ENCODE data around the gene KDM2B. TPM values are rescaled to one million over a fixed set of nuclear protein-coding genes. Genes with fewer than 3 reads are reported as not detected.

Gene KDM2B
- total and polyA plus RNA-seq, 7 donors = 4.8 to 31.7 (median 16.8) TPM

DNA sequence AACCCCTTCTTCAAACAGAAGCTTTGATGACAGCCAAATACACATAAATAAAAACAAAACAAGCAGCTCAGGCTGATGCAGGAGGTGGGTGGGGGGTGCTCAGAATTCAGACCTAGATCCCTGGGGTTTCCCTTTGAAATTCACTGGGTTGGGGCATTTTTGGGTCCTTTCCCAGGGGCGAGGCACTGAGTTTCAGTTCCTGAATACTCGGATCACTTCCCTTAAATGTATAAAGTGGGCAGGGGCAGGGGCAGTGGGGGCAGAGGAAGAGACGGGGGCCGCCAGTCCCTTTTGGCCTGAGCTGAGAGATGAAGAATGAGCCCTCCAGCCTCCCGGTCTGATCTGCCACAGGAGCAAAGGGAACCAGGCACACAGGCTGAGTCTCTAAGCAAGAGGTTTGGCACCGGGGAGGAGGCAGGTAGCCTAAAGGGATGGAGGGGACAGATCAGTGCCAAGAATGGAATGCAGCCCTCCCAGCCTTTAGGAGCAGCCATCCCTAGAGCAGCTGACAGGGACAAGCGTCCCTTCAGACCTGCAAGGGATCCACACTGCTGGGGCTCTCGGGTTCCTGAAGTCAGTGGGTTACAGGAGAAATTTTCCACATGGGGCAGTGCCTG lies 20.3 kb downstream of the KDM2B start:
- H3K4me3 ChIP-seq = no peak overlapping the region
- H3K36me3 ChIP-seq = no peaks in the 10 kb centered on the region
- TF ChIP-seq EP300 (IDR thresholded peaks at IDR 0.05) (no peak), POLR2A (IDR thresholded peaks at IDR 0.05) (no peak), POLR2AphosphoS5 (IDR thresholded peaks at IDR 0.05) (no peak)
- TF ChIP-seq, protein P1, sequence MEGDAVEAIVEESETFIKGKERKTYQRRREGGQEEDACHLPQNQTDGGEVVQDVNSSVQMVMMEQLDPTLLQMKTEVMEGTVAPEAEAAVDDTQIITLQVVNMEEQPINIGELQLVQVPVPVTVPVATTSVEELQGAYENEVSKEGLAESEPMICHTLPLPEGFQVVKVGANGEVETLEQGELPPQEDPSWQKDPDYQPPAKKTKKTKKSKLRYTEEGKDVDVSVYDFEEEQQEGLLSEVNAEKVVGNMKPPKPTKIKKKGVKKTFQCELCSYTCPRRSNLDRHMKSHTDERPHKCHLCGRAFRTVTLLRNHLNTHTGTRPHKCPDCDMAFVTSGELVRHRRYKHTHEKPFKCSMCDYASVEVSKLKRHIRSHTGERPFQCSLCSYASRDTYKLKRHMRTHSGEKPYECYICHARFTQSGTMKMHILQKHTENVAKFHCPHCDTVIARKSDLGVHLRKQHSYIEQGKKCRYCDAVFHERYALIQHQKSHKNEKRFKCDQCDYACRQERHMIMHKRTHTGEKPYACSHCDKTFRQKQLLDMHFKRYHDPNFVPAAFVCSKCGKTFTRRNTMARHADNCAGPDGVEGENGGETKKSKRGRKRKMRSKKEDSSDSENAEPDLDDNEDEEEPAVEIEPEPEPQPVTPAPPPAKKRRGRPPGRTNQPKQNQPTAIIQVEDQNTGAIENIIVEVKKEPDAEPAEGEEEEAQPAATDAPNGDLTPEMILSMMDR (IDR thresholded peaks at IDR 0.05) = no peak
- no peaks in the 10 kb centered on the region for H3K9me3 ChIP-seq
- no peaks in the 10 kb centered on the region for H3K27me3 ChIP-seq
- WGBS, 2 donors = 67 to 80% methylated on average over 8 of the region's 8 CpGs
- no peak for DNase-seq
- no peak overlapping the region for H3K27ac ChIP-seq
- H3K4me1 ChIP-seq = no peaks in the 10 kb centered on the region
- intact Hi-C loops (cut with DNase I) = no loop called here

DNA sequence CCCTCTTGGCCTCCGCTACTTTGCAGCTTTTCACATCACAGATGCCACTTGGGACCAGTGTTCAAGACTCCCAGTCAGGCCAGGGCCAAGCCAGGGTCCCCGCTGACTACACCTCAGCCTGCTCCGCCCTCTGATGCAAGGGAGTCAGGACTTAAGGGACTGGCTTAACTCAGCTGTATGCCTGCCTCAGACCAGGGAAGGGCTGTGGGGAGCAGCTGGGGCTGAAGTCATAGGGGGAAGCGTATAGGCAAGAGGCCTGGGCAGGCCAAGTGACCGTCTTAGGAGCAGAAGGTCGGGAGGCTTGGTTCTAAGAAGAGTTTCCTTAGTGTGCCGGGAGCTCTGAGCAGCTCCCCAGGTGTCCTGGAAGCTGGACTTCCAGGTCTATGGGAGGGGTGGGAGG lies 21.9 kb downstream of the KDM2B start:
- intact Hi-C loops (cut with DNase I) = no loop called here
- no peak for TF ChIP-seq EP300 (IDR thresholded peaks at IDR 0.05)
- no peak for TF ChIP-seq POLR2AphosphoS5 (IDR thresholded peaks at IDR 0.05)
- TF ChIP-seq, protein P1 (IDR thresholded peaks at IDR 0.05) = no peak
- TF ChIP-seq POLR2A (IDR thresholded peaks at IDR 0.05) = no peak
- Histone ChIP-seq H3K27me3 (no peaks in the 10 kb centered on the region), H3K27ac (no peak overlapping the region), H3K36me3 (no peaks in the 10 kb centered on the region), H3K9me3 (no peaks in the 10 kb centered on the region), H3K4me1 (no peaks in the 10 kb centered on the region), H3K4me3 (no peak overlapping the region)
- 93 to 96% methylated on average over 7 of the region's 7 CpGs for WGBS, 2 donors
- no peak for DNase-seq

DNA sequence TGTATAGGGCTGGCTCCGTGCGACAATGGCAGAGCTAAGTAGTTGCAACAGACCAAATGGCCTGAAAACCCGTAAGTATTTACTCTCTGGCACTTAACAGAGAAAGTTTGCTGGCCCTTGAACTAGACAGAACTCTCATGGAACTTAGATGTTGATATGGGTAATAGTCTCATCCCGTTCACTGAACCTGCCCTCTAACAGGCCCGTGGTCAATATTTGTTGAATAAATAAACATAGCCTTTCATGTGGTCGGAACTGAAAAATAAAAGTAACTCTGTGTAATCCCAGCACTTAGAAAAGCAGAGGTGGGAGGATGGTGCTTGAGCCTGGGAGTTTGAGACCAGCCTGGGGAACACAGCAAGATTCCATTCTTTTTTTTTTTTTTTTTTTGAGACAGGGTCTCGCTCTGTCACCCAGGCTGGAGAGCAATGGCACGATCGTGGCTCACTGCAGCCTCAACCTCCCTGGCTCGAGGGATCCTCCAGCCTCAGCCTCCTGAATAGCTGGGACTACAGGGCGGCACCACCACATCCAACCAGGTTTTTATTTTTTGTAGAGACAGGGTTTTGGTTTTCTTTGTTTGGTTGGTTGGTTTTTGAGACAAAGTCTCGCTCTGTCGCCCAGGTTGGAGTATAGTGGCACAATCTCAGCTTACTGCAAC lies 29.7 kb downstream of the KDM2B start:
- H3K4me1 ChIP-seq = peaks cover 0 to 3% (median 0%) of the 10 kb centered on the region in 4 donors
- H3K9me3 ChIP-seq = no peaks in the 10 kb centered on the region
- H3K27ac ChIP-seq = no peak overlapping the region
- no peaks in the 10 kb centered on the region for H3K27me3 ChIP-seq
- no peak for DNase-seq
- no peak overlapping the region for H3K4me3 ChIP-seq
- TF ChIP-seq, protein P1 (IDR thresholded peaks at IDR 0.05) = no peak
- TF ChIP-seq POLR2A (IDR thresholded peaks at IDR 0.05) (no peak), POLR2AphosphoS5 (IDR thresholded peaks at IDR 0.05) (no peak), EP300 (IDR thresholded peaks at IDR 0.05) (no peak)
- WGBS, 2 donors = 72 to 83% methylated on average over 13 of the region's 13 CpGs
- intact Hi-C loops (cut with DNase I) = no loop called here
- H3K36me3 ChIP-seq = peaks cover 0 to 14% (median 4%) of the 10 kb centered on the region in 4 donors

DNA sequence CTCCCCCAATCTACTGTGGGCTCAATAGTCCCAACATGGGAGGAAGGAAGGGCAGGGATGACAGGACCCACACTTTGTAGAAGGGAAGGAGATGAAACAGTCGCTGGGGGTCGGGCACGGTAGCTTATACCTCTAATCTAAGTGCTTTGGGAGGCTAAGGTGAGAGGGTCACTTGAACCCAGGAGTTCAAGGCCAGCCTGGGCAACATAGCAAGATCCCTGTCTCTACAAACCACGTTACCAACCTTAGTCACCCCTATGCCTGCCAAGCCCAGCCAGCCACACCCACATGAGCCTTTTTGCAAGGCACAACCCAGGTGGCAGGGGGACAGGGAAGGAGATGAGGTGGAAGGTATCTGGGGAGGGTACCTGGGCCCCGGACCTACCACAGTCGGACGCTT lies 31.7 kb downstream of the KDM2B start:
- WGBS, 2 donors = 92 to 95% methylated on average over 7 of the region's 7 CpGs
- TF ChIP-seq, protein P1 (IDR thresholded peaks at IDR 0.05) = no peak
- no peak for TF ChIP-seq POLR2A (IDR thresholded peaks at IDR 0.05)
- Histone ChIP-seq H3K36me3 (peaks cover 0 to 14% (median 4%) of the 10 kb centered on the region in 4 donors), H3K27ac (no peak overlapping the region), H3K4me1 (peaks cover 0 to 3% (median 0%) of the 10 kb centered on the region in 4 donors), H3K27me3 (no peaks in the 10 kb centered on the region), H3K4me3 (no peak overlapping the region), H3K9me3 (no peaks in the 10 kb centered on the region)
- no peak for DNase-seq
- intact Hi-C loops (cut with DNase I) = no loop called here
